OCI-LY1 (cell line): ENCODE measurements around the gene RTL10.

Experiments
- H2AFZ ChIP-seq: fragments of 200-600 bp; sonication (generic), shearing (Covaris generic); 2 replicates; pipeline ENCODE4 v1.6.0; 2014; ENCODE audit warnings: antibody characterized with exemption, mild to moderate bottlenecking, low read length
- H3F3A ChIP-seq: fragments of 200-600 bp; sonication (generic), shearing (Covaris generic); 2 replicates; pipeline ENCODE4 v1.6.0; 2014; ENCODE audit warnings: mild to moderate bottlenecking, antibody characterized with exemption, low read length, moderate library complexity; ENCODE audit not compliant: insufficient read depth
- H3K27ac ChIP-seq: fragments of 200-600 bp; sonication (generic); 2 replicates; pipeline ENCODE4 v1.5.1; 2014; ENCODE audit warnings: low read length, mixed run types, mild to moderate bottlenecking, low read depth; ENCODE audit not compliant: poor library complexity, severe bottlenecking
- H3K27me3 ChIP-seq: fragments of 200-600 bp; sonication (generic); 2 replicates; pipeline ENCODE4 v1.6.0; 2014; ENCODE audit warnings: antibody characterized with exemption, mild to moderate bottlenecking, low read length, moderate library complexity; ENCODE audit not compliant: insufficient read depth
- H3K36me3 ChIP-seq: fragments of 200-600 bp; sonication (generic); 2 replicates; pipeline ENCODE4 v1.6.1; 2014; ENCODE audit warnings: mild to moderate bottlenecking, antibody characterized with exemption, low read length, moderate library complexity, mixed read lengths; ENCODE audit not compliant: insufficient read depth
- H3K4me1 ChIP-seq: fragments of 200-600 bp; sonication (generic); 2 replicates; pipeline ENCODE4 v1.5.1; 2014; ENCODE audit warnings: mild to moderate bottlenecking, low read length, moderate library complexity; ENCODE audit not compliant: insufficient read depth, severe bottlenecking
- H3K4me2 ChIP-seq: fragments of 200-600 bp; sonication (generic), shearing (Covaris generic); 2 replicates; pipeline ENCODE4 v1.6.1; 2014; ENCODE audit warnings: low read length
- H3K4me3 ChIP-seq: fragments of 200-600 bp; sonication (generic); 2 replicates; pipeline ENCODE4 v1.5.1; 2014; ENCODE audit warnings: low read length, low read depth, mild to moderate bottlenecking, mixed read lengths; ENCODE audit not compliant: poor library complexity, severe bottlenecking
- H3K79me2 ChIP-seq: fragments of 200-600 bp; shearing (Covaris generic); 2 replicates; pipeline ENCODE4 v1.6.1; 2016; ENCODE audit warnings: mixed run types, low read length, mixed read lengths; ENCODE audit not compliant: insufficient read depth
- H3K9ac ChIP-seq: fragments of 200-600 bp; sonication (generic), shearing (Covaris generic); 2 replicates; pipeline ENCODE4 v1.6.1; 2014; ENCODE audit warnings: mild to moderate bottlenecking, low read length, mixed read lengths
- H3K9me2 ChIP-seq: fragments of 200-600 bp; sonication (generic), shearing (Covaris generic); 2 replicates; pipeline ENCODE4 v1.6.1; 2014; ENCODE audit warnings: low read depth, mild to moderate bottlenecking, low read length, mixed read lengths
- H3K9me3 ChIP-seq: fragments of 200-600 bp; shearing (Covaris generic); 2 replicates; pipeline ENCODE4 v1.6.1; 2014; ENCODE audit warnings: low read length, mixed read lengths
- H4K20me1 ChIP-seq: fragments of 200-600 bp; sonication (generic), shearing (Covaris generic); 2 replicates; pipeline ENCODE4 v1.6.0; 2016; ENCODE audit warnings: mild to moderate bottlenecking, low read length; ENCODE audit not compliant: insufficient read depth
- CTCF ChIP-seq: fragments of 200-600 bp; sonication (generic), shearing (Covaris generic); IDR thresholded peaks from 2 replicates; pipeline ENCODE4 v1.5.1; 2017; ENCODE audit warnings: mild to moderate bottlenecking, antibody characterized with exemption, low read length, moderate library complexity, mixed read lengths
- EZH2 ChIP-seq: fragments of 200-600 bp; sonication (generic), shearing (Covaris generic); IDR thresholded peaks from 2 replicates; pipeline ENCODE4 v1.8.0; 2017; ENCODE audit warnings: borderline replicate concordance, mixed run types, mild to moderate bottlenecking, antibody characterized with exemption, low read length, moderate library complexity, mixed read lengths

RTL10 gene

GRCh38 chr22:19877626-19878339, 23.1 kb upstream of the RTL10 start:
- Histone ChIP-seq H3K9me3 (no peaks in the 10 kb centered on the region), H3K4me1 (peaks cover 17% of the 10 kb centered on the region), H3K9me2 (no peaks in the 10 kb centered on the region), H3K79me2 (no peaks in the 10 kb centered on the region), H3K27me3 (no peaks in the 10 kb centered on the region; the same call in 1 of the 2 replicates), H4K20me1 (no peaks in the 10 kb centered on the region), H3K4me2 (no peak overlapping the region), H3K36me3 (no peaks in the 10 kb centered on the region), H3F3A (no peaks in the 10 kb centered on the region), H3K27ac (no peak overlapping the region), H2AFZ (no peak overlapping the region), H3K9ac (no peak overlapping the region), H3K4me3 (no peak overlapping the region)
- TF ChIP-seq CTCF: no peak
- no peak for TF ChIP-seq EZH2

- Histone ChIP-seq H3K27me3 (no peaks in the 10 kb centered on the region; the same call in 1 of the 2 replicates), H3K36me3 (no peaks in the 10 kb centered on the region), H3K9ac (no peak overlapping the region), H3K9me3 (no peaks in the 10 kb centered on the region), H2AFZ (no peak overlapping the region), H3F3A (no peaks in the 10 kb centered on the region), H3K79me2 (no peaks in the 10 kb centered on the region), H3K4me2 (no peak overlapping the region), H3K9me2 (no peaks in the 10 kb centered on the region), H3K4me3 (no peak overlapping the region), H4K20me1 (no peaks in the 10 kb centered on the region), H3K27ac (no peak overlapping the region), H3K4me1 (peaks cover 17% of the 10 kb centered on the region)
- TF ChIP-seq EZH2 (no peak), CTCF (no peak)
Observed at GRCh38 chr22:19876941-19877625, 22.4 kb upstream of the RTL10 start.

- no peaks in the 10 kb centered on the region for H3K9me2 ChIP-seq
- no peaks in the 10 kb centered on the region for H3K36me3 ChIP-seq
- H3K79me2 ChIP-seq: no peaks in the 10 kb centered on the region
- H3K9ac ChIP-seq: no peak overlapping the region
- H3K9me3 ChIP-seq: no peaks in the 10 kb centered on the region
- no peaks in the 10 kb centered on the region; the same call in 1 of the 2 replicates for H3K27me3 ChIP-seq
- H3K4me1 ChIP-seq: peaks cover 17% of the 10 kb centered on the region
- H3K27ac ChIP-seq: no peak overlapping the region
- no peak overlapping the region for H3K4me2 ChIP-seq
- no peaks in the 10 kb centered on the region for H4K20me1 ChIP-seq
- H3K4me3 ChIP-seq: no peak overlapping the region
- no peak for TF ChIP-seq EZH2
- no peak for TF ChIP-seq CTCF
- H2AFZ ChIP-seq: no peak overlapping the region
- H3F3A ChIP-seq: no peaks in the 10 kb centered on the region
Observed at GRCh38 chr22:19876314-19876940, 21.8 kb upstream of the RTL10 start.
